Gastroesophageal sphincter (tissue), 4 donors: Measurements from ENCODE around the gene NFIA. TPM values are rescaled to one million over a fixed set of nuclear protein-coding genes. Genes with fewer than 3 reads are reported as not detected.
A peak's percentile ranks its signal among the peaks of the same experiment; 100 is the strongest.

Source experiments
- ATAC-seq: fragments of 150-250 bp; one replicate; pipeline ENCODE4 v1.9.1; 2016; ENCODE audit warnings: mild to moderate bottlenecking, moderate library complexity
- H3K27ac ChIP-seq, 4 donors: fragments of 200-600 bp; sonication (generic) in 3 of 4; 1 replicate in 3 of 4; 2 replicates in 1 of 4; pipeline ENCODE4 v1.5.1; 2016 to 2019
- H3K27me3 ChIP-seq: fragments of 200-600 bp; sonication (generic); one replicate; pipeline ENCODE4 v1.5.1; 2019
- H3K36me3 ChIP-seq, 2 donors: fragments of 200-600 bp; sonication (generic); one replicate each; pipeline ENCODE4 v1.5.1; 2019; ENCODE audit warnings: control low read depth in 1 of 2
- H3K4me1 ChIP-seq, 3 donors: fragments of 200-600 bp; sonication (generic); 1 replicate in 2 of 3; 2 replicates in 1 of 3; pipeline ENCODE4 v1.5.1; 2016 to 2019; ENCODE audit warnings: control low read depth in 2 of 3
- H3K4me3 ChIP-seq, 2 donors: fragments of 200-600 bp; sonication (generic); one replicate each; pipeline ENCODE4 v1.5.1; 2019; ENCODE audit warnings: mild to moderate bottlenecking in 1 of 2, moderate library complexity in 1 of 2
- H3K9me3 ChIP-seq, 3 donors: fragments of 200-600 bp; sonication (generic); one replicate each; pipeline ENCODE4 v1.5.1; 2017 to 2019; ENCODE audit warnings: control low read depth in 2 of 3
- CTCF ChIP-seq, 4 experiments: fragments of 200-600 bp in 2 of 4; fragments of 450-650 bp in 2 of 4; sonication (generic) in 1 of 4; IDR thresholded peaks; one replicate each; pipeline ENCODE4 v1.5.1; 2017 to 2019; ENCODE audit warnings: antibody characterized with exemption in 4 of 4, mild to moderate bottlenecking in 2 of 4, moderate library complexity in 2 of 4
- EP300 ChIP-seq: sonication (generic); formaldehyde crosslinking; IDR thresholded peaks from one replicate; pipeline ENCODE4 v1.6.1; 2017; ENCODE audit warnings: antibody characterized with exemption, mild to moderate bottlenecking
- POLR2A ChIP-seq, 2 donors: fragments of 450-650 bp; IDR thresholded peaks; one replicate each; pipeline ENCODE4 v1.6.1; 2017; ENCODE audit warnings: antibody characterized with exemption in 2 of 2, mild to moderate bottlenecking in 2 of 2, moderate library complexity in 1 of 2
- POLR2AphosphoS5 ChIP-seq: sonication (generic); formaldehyde crosslinking; IDR thresholded peaks from one replicate; pipeline ENCODE4 v1.6.1; 2017; ENCODE audit warnings: antibody characterized with exemption
- WGBS, 2 donors: methylation state at CpG; one replicate each; pipeline ENCODE4 v1.1.5; 2018; ENCODE audit warnings: low coverage in 1 of 2; 5-methylcytosine and 5-hydroxymethylcytosine counted together
- total RNA-seq, 4 donors: library from RNA; depleted of rRNA; stranded (reverse); fragments of >200 nt; gene quantifications; one replicate each; pipeline ENCODE4 v1.1.0, GENCODE V29; 2016

Gene NFIA
- total RNA-seq, 4 donors from 2014 or later = 123 to 205 (median 149) TPM

DNA sequence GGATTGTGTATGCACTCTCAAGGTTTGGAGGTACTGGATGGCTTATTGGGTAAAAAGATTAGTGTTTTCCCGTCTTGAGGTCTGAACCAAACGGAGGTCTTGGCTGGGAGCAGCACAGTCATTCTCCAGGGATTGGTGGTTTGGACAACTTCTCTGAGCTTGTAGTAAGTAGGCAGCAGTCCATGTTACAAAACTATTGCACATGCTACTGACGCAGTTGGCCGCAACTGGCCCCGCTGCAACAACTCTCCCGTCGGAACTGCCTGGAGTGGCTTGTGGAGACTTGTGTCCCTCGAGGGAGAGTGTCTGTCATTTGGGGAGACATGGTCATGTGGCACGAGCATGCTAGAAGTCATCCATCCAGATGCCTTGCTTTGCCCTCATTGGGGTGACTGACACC is 366.6 kb downstream of the NFIA start:
- no peak overlapping the region for H3K4me3 ChIP-seq
- no peaks in the 10 kb centered on the region for H3K27me3 ChIP-seq
- no peaks in the 10 kb centered on the region for H3K36me3 ChIP-seq
- TF ChIP-seq EP300 (no peak), POLR2AphosphoS5 (peak; percentile 76)
- peak overlapping the region; percentile 44 to 78 (median 73) for H3K27ac ChIP-seq
- 44 to 83% methylated on average over 2 of the region's 9 CpGs for WGBS, 2 donors
- ATAC-seq = peak; percentile 72
- no peaks in the 10 kb centered on the region for H3K9me3 ChIP-seq
- peaks cover 17 to 98% (median 42%) of the 10 kb centered on the region in 3 donors for H3K4me1 ChIP-seq

- no peaks in the 10 kb centered on the region for H3K27me3 ChIP-seq
- no peak overlapping the region for H3K4me3 ChIP-seq
- no peaks in the 10 kb centered on the region for H3K9me3 ChIP-seq
- TF ChIP-seq EP300 (no peak), CTCF (IDR thresholded peaks at IDR 0.05) (no peak), POLR2AphosphoS5 (no peak), POLR2A (IDR thresholded peaks at IDR 0.05) (no peak)
- peaks cover 14 to 98% (median 47%) of the 10 kb centered on the region in 3 donors for H3K4me1 ChIP-seq
- ATAC-seq = no peak
- H3K36me3 ChIP-seq = no peaks in the 10 kb centered on the region
- peak overlapping the region; percentile 44 to 78 (median 70) for H3K27ac ChIP-seq
- 80 to 86% methylated on average over 5 of the region's 5 CpGs for WGBS, 2 donors
These were observed 367.0 kb downstream of the NFIA start for GRCh38 chr1:61449410-61449809.

DNA sequence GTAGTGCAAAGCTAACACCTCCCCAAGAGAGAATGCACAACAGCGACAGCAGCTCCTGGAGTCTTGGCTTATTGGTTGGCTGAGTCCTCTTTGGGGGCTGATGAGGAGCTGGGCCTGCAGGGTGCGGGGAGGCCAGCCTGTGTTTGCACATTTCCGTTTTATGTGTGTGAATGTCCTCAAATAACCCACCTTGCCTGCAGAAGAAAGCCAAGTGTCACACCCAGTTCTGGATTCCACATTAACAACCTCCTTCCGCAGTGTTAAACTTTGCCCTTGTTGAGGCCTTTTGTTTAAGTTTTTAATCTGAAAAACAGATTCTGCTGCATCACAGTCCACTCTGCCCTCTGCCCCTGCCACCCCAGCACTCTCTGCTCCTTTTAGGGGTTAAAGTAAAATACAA is 368.1 kb downstream of the NFIA start:
- TF ChIP-seq POLR2A (IDR thresholded peaks at IDR 0.05) = no peak
- TF ChIP-seq CTCF (IDR thresholded peaks at IDR 0.05) = no peak
- TF ChIP-seq EP300 = no peak
- TF ChIP-seq POLR2AphosphoS5 = no peak
- peak overlapping the region; percentile 44 to 78 (median 70) for H3K27ac ChIP-seq
- H3K4me1 ChIP-seq = peaks cover 14 to 90% (median 45%) of the 10 kb centered on the region in 3 donors
- peaks cover 0 to 5% of the 10 kb centered on the region in 2 donors for H3K36me3 ChIP-seq
- no peak overlapping the region for H3K4me3 ChIP-seq
- no peaks in the 10 kb centered on the region for H3K9me3 ChIP-seq
- no peaks in the 10 kb centered on the region for H3K27me3 ChIP-seq
- WGBS, 2 donors = 10 to 33% methylated on average over 2 to 3 of the region's 4 CpGs
- peak; percentile 22 for ATAC-seq

- H3K27ac ChIP-seq = peak overlapping the region; percentile 35 to 78 (median 70)
- H3K27me3 ChIP-seq = no peaks in the 10 kb centered on the region
- peaks cover 0 to 11% of the 10 kb centered on the region in 2 donors for H3K36me3 ChIP-seq
- ATAC-seq = no peak
- no peak overlapping the region for H3K4me3 ChIP-seq
- 50 to 73% methylated on average over 7 to 12 of the region's 14 CpGs for WGBS, 2 donors
- H3K9me3 ChIP-seq = no peaks in the 10 kb centered on the region
- peaks cover 14 to 84% (median 43%) of the 10 kb centered on the region in 3 donors for H3K4me1 ChIP-seq
- no peak for TF ChIP-seq EP300
- TF ChIP-seq CTCF (IDR thresholded peaks at IDR 0.05) = no peak
- no peak for TF ChIP-seq POLR2AphosphoS5
- no peak for TF ChIP-seq POLR2A (IDR thresholded peaks at IDR 0.05)
These were observed 368.7 kb downstream of the NFIA start for GRCh38 chr1:61450872-61451571.

- ATAC-seq = no peak
- TF ChIP-seq POLR2AphosphoS5 (no peak), EP300 (no peak), CTCF (IDR thresholded peaks at IDR 0.05) (no peak), POLR2A (IDR thresholded peaks at IDR 0.05) (no peak)
- no peaks in the 10 kb centered on the region for H3K27me3 ChIP-seq
- peaks cover 14 to 79% (median 43%) of the 10 kb centered on the region in 3 donors for H3K4me1 ChIP-seq
- H3K9me3 ChIP-seq = no peaks in the 10 kb centered on the region
- peak overlapping the region in 3 of 4 donors; percentile 65 to 78 (median 76) for H3K27ac ChIP-seq
- H3K4me3 ChIP-seq = no peak overlapping the region
- WGBS, 2 donors = 80% methylated on average over 4 to 5 of the region's 5 CpGs
- peaks cover 0 to 12% of the 10 kb centered on the region in 2 donors for H3K36me3 ChIP-seq
These were observed 369.2 kb downstream of the NFIA start for GRCh38 chr1:61451572-61451968.
